MM.1S (cell line): ENCODE results near the gene DENND4A.

Experiments
- CTCF ChIP-seq: fragments of 300-600 bp; sonication (generic); IDR thresholded peaks from 2 replicates; pipeline ENCODE4 v1.5.1; 2016; ENCODE audit warnings: antibody characterized with exemption, low read length, mixed read lengths
- EZH2phosphoT487 ChIP-seq: fragments of 300-600 bp; sonication (generic); IDR thresholded peaks from 2 replicates; pipeline ENCODE4 v1.6.1; 2018; ENCODE audit warnings: antibody characterized with exemption, low read length

DNA sequence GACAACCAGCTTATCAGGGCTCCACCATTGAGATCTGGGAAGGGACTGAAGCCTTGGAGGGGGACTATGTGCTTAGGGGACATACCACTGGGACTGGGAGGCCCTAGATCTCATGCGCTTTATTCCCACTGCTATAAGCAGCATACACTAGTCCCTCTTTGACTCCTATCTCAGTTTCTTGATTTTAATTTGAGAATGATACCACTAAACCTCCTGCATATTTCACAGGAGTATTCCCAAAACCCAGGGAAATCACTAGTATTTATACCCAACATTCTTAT lies 141.1 kb downstream of the DENND4A start:
- TF ChIP-seq CTCF = no peak
- TF ChIP-seq EZH2phosphoT487 = no peak
